Gastrocnemius medialis (tissue), 4 donors: ENCODE data around the gene PBXIP1. TPM values are rescaled to one million over a fixed set of nuclear protein-coding genes. Genes with fewer than 3 reads are reported as not detected.

Experiments used
- ATAC-seq, 2 donors: fragments of 150-250 bp; one replicate each; pipeline ENCODE4 v1.9.1; 2016
- DNase-seq, 2 donors: peaks; one replicate each; pipeline ENCODE4 v3.0.0-alpha.2; 2019
- H3K27ac ChIP-seq, 4 donors: fragments of 200-600 bp; sonication (generic); 1 replicate in 1 of 4; 2 replicates in 3 of 4; pipeline ENCODE4 v1.5.1; 2016 to 2018; ENCODE audit warnings: mild to moderate bottlenecking in 2 of 4, moderate library complexity in 1 of 4
- H3K27me3 ChIP-seq, 3 donors: fragments of 200-600 bp; sonication (generic) in 2 of 3; 1 replicate in 1 of 3; 2 replicates in 2 of 3; pipeline versions ENCODE4 v1.5.1 to v1.6.0; 2016 to 2019; ENCODE audit warnings: mild to moderate bottlenecking in 1 of 3, moderate library complexity in 1 of 3
- H3K36me3 ChIP-seq, 2 donors: fragments of 200-600 bp; sonication (generic) in 1 of 2; one replicate each; pipeline ENCODE4 v1.5.1; 2017 to 2018
- H3K4me1 ChIP-seq, 2 donors: fragments of 200-600 bp; sonication (generic) in 1 of 2; one replicate each; pipeline ENCODE4 v1.5.1; 2016 to 2017; ENCODE audit warnings: mild to moderate bottlenecking in 2 of 2
- H3K4me3 ChIP-seq, 4 donors: fragments of 200-600 bp; sonication (generic) in 3 of 4; 1 replicate in 1 of 4; 2 replicates in 3 of 4; pipeline ENCODE4 v1.5.1; 2016 to 2019; ENCODE audit warnings: mild to moderate bottlenecking in 2 of 4
- H3K9me3 ChIP-seq, 3 donors: fragments of 200-600 bp; sonication (generic) in 2 of 3; 1 replicate in 1 of 3; 2 replicates in 2 of 3; pipeline ENCODE4 v1.5.1; 2016 to 2019
- CTCF ChIP-seq, 5 experiments: fragments of 450-650 bp in 3 of 5; fragments of 200-600 bp in 2 of 5; sonication (generic) in 2 of 5; IDR thresholded peaks in 4 of 5; conservative IDR thresholded peaks in 1 of 5; 1 replicate in 4 of 5; 2 replicates in 1 of 5; pipeline ENCODE4 v1.5.1; 2016 to 2019; ENCODE audit warnings: antibody characterized with exemption in 5 of 5, mild to moderate bottlenecking in 3 of 5, moderate library complexity in 3 of 5
- POLR2A ChIP-seq, 2 donors: fragments of 450-650 bp; IDR thresholded peaks; one replicate each; pipeline ENCODE4 v1.6.1; 2017; ENCODE audit warnings: antibody characterized with exemption in 2 of 2, mild to moderate bottlenecking in 2 of 2, moderate library complexity in 2 of 2
- in situ Hi-C, 4 donors: fragments of 200-750 bp; cut with MboI; loops; one replicate each; pipeline versions ENCODE4 v1.15.0 to v1.8.0; 2017; ENCODE audit warnings: low sequenced_read_pairs in 4 of 4
- intact Hi-C: fragments of 100-400 bp; cut with DNase I; formaldehyde crosslinking; loops from one replicate; pipeline ENCODE4 v1.15.1; 2023; ENCODE audit warnings: low total_unique reads
- total RNA-seq, 4 donors: library from RNA; depleted of rRNA; stranded (reverse); fragments of >200 nt; gene quantifications; one replicate each; pipeline versions ENCODE4 v1.1.0 to v1.2.3, GENCODE V29; 2016

The PBXIP1 gene
- total RNA-seq, 4 donors from 2014 or later: 126 to 171 (median 165) TPM

- H3K27me3 ChIP-seq: no peaks in the 10 kb centered on the region
- ATAC-seq: no peak
- H3K4me3 ChIP-seq: peak overlapping the region; percentile 67 to 77 (median 69)
- intact Hi-C loops (no loop called here), in situ Hi-C loops (loop anchor here in 1 of 4 donors (25.0 kb wide), 1 partner anchor 108 kb away; the partner anchor contains the start of genes ADAM15 and EFNA4)
- DNase-seq: no peak
- H3K9me3 ChIP-seq: no peaks in the 10 kb centered on the region
- peak overlapping the region; percentile 92 to 98 (median 94) for H3K27ac ChIP-seq
- no peak for TF ChIP-seq POLR2A (IDR thresholded peaks at IDR 0.05)
- no peak for TF ChIP-seq CTCF (IDR thresholded peaks at IDR 0.05 in 4 of 5, conservative IDR thresholded peaks at IDR 0.05 in 1 of 5)
- H3K4me1 ChIP-seq: peaks cover 53 to 56% of the 10 kb centered on the region in 2 donors
- H3K36me3 ChIP-seq: peaks cover 0 to 29% of the 10 kb centered on the region in 2 donors
These were observed 1.4 kb downstream of the PBXIP1 start for GRCh38 chr1:154954541-154954940.

- H3K27ac ChIP-seq: peak overlapping the region; percentile 40 to 94 (median 92)
- H3K4me1 ChIP-seq: peaks cover 53 to 56% of the 10 kb centered on the region in 2 donors
- H3K27me3 ChIP-seq: no peaks in the 10 kb centered on the region
- intact Hi-C loops: no loop called here
- no peak for DNase-seq
- no peaks in the 10 kb centered on the region for H3K9me3 ChIP-seq
- peaks cover 0 to 20% of the 10 kb centered on the region in 2 donors for H3K36me3 ChIP-seq
- H3K4me3 ChIP-seq: peak overlapping the region; percentile 5 to 70 (median 46)
- in situ Hi-C loops: loop anchor here in 1 of 4 donors (25.0 kb wide), 1 partner anchor 109 kb away; the partner anchor contains the start of genes ADAM15 and EFNA4
- TF ChIP-seq POLR2A (IDR thresholded peaks at IDR 0.05): no peak
- no peak for ATAC-seq
These were observed 2.3 kb downstream of the PBXIP1 start for GRCh38 chr1:154953611-154954038.

- Histone ChIP-seq H3K27ac (peak overlapping the region in 2 of 4 donors; percentile 32 to 93), H3K9me3 (no peaks in the 10 kb centered on the region), H3K4me3 (no peak overlapping the region), H3K27me3 (no peaks in the 10 kb centered on the region), H3K4me1 (peaks cover 53% of the 10 kb centered on the region in 2 donors), H3K36me3 (peaks cover 0 to 26% of the 10 kb centered on the region in 2 donors)
- intact Hi-C loops: no loop called here
- in situ Hi-C loops: loop anchor here in 1 of 4 donors (25.0 kb wide), 1 partner anchor 110 kb away; the partner anchor contains the start of genes ADAM15 and EFNA4
- DNase-seq (no peak), ATAC-seq (no peak)
- no peak for TF ChIP-seq CTCF (IDR thresholded peaks at IDR 0.05 in 4 of 5, conservative IDR thresholded peaks at IDR 0.05 in 1 of 5)
These were observed 3.2 kb downstream of the PBXIP1 start for GRCh38 chr1:154952664-154953063.

- intact Hi-C loops: no loop called here
- Histone ChIP-seq H3K4me3 (no peak overlapping the region), H3K9me3 (no peaks in the 10 kb centered on the region), H3K36me3 (peaks cover 0 to 31% of the 10 kb centered on the region in 2 donors), H3K4me1 (peaks cover 47% of the 10 kb centered on the region in 2 donors), H3K27ac (peak overlapping the region in 2 of 4 donors; percentile 27 to 93), H3K27me3 (no peaks in the 10 kb centered on the region)
- DNase-seq (no peak), ATAC-seq (no peak)
- TF ChIP-seq POLR2A (IDR thresholded peaks at IDR 0.05) (no peak), CTCF (IDR thresholded peaks at IDR 0.05 in 4 of 5, conservative IDR thresholded peaks at IDR 0.05 in 1 of 5) (no peak)
- in situ Hi-C loops: loop anchor here in 1 of 4 donors (25.0 kb wide), 1 partner anchor 110 kb away; the partner anchor contains the start of genes ADAM15 and EFNA4
These were observed 3.8 kb downstream of the PBXIP1 start for GRCh38 chr1:154951901-154952657.

GRCh38 chr1:154948079-154948478, 7.8 kb downstream of the PBXIP1 start:
- TF ChIP-seq CTCF (IDR thresholded peaks at IDR 0.05 in 4 of 5, conservative IDR thresholded peaks at IDR 0.05 in 1 of 5) (no peak), POLR2A (IDR thresholded peaks at IDR 0.05) (no peak)
- H3K4me3 ChIP-seq: no peak overlapping the region
- no peaks in the 10 kb centered on the region for H3K27me3 ChIP-seq
- peaks cover 16 to 21% of the 10 kb centered on the region in 2 donors for H3K4me1 ChIP-seq
- H3K27ac ChIP-seq: no peak overlapping the region
- H3K9me3 ChIP-seq: no peaks in the 10 kb centered on the region
- H3K36me3 ChIP-seq: peaks cover 0 to 49% of the 10 kb centered on the region in 2 donors
- no peak for ATAC-seq
- in situ Hi-C loops (no loop called here), intact Hi-C loops (no loop called here)
- no peak for DNase-seq
